Measurements from ENCODE around the gene RGS9. TPM values are rescaled to one million over a fixed set of nuclear protein-coding genes. Genes with fewer than 3 reads are reported as not detected.

The RGS9 gene
- total and polyA plus RNA-seq, 2 of the 13 experiments (the other 11 are each of a cell fraction or from before 2014, with no cell fraction given): 0.44 to 0.74 TPM

DNA sequence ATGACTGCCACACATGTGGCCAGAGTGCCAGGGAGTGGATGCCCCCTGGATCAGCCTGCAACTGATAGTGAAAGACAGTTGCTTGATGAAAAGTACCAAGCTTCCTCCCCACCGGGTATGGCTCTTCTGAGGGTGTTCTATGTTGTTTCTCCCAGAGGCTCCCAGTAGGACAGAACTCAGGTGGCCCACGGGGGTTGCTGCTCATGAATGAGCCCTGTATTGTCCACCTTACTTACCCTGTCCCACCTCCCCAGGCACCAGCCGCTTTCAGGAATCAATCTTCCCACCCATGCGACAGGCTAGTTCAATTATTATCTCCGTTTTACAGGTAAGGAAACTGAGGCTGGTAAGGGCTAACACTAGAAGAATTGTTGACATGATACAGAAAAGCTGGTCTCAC, 34.9 kb upstream of the RGS9 start (continued):
- TF ChIP-seq, protein P1, sequence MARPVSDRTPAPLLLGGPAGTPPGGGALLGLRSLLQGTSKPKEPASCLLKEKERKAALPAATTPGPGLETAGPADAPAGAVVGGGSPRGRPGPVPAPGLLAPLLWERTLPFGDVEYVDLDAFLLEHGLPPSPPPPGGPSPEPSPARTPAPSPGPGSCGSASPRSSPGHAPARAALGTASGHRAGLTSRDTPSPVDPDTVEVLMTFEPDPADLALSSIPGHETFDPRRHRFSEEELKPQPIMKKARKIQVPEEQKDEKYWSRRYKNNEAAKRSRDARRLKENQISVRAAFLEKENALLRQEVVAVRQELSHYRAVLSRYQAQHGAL (CRISPR knock-in tag; IDR thresholded peaks at IDR 0.05; ENCODE audit: not compliant biosample characterization): no peak
- TF ChIP-seq PHF8 (CRISPR knock-in tag; IDR thresholded peaks at IDR 0.05) (no peak), ZNF17 (CRISPR knock-in tag; IDR thresholded peaks at IDR 0.05) (no peak), IKZF4 (CRISPR knock-in tag; IDR thresholded peaks at IDR 0.05; ENCODE audit: borderline replicate concordance, low read depth, not compliant biosample characterization) (no peak), CC2D1A (CRISPR knock-in tag; IDR thresholded peaks at IDR 0.05) (no peak), FOXP1 (IDR thresholded peaks at IDR 0.05) (no peak), FOXP1 (CRISPR knock-in tag; IDR thresholded peaks at IDR 0.05) (no peak), THYN1 (CRISPR knock-in tag; IDR thresholded peaks at IDR 0.05; ENCODE audit: borderline replicate concordance, low read depth) (no peak)
- TF ChIP-seq, protein P2, sequence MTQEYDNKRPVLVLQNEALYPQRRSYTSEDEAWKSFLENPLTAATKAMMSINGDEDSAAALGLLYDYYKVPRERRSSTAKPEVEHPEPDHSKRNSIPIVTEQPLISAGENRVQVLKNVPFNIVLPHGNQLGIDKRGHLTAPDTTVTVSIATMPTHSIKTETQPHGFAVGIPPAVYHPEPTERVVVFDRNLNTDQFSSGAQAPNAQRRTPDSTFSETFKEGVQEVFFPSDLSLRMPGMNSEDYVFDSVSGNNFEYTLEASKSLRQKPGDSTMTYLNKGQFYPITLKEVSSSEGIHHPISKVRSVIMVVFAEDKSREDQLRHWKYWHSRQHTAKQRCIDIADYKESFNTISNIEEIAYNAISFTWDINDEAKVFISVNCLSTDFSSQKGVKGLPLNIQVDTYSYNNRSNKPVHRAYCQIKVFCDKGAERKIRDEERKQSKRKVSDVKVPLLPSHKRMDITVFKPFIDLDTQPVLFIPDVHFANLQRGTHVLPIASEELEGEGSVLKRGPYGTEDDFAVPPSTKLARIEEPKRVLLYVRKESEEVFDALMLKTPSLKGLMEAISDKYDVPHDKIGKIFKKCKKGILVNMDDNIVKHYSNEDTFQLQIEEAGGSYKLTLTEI (CRISPR knock-in tag; conservative IDR thresholded peaks at IDR 0.05): no peak

DNA sequence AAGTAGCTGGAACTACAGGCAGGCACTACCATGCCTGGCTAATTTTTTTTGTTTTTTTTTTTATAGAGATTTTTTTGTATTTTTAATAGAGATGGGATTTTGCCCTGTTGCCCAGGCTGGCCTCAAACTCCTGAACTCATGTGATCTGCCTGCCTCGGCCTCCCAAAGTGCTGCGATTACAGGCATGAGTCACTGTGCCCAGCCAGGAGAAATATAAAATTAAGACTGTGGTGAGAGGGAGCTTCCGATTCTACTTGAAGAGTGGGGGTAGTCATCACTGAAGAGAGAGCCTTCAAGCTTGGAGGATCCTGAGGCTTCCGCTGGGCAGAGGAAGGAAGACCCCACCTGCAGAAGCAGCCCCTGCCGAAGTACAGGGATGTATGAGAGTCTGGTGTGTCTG, 34.4 kb upstream of the RGS9 start:
- no peak overlapping the region for H3K9ac ChIP-seq (ENCODE audit: insufficient read depth, low read depth, low read length)
- ATAC-seq (no peak), FAIRE-seq (no peak), DNase-seq (ENCODE audit: low spot score) (no peak)
- H3K27me3 ChIP-seq (ENCODE audit: control insufficient read depth in 1 of 2, insufficient read depth in 2 of 2, low read length in 2 of 2): peaks cover 0 to 7% of the 10 kb centered on the region in 2 experiments; a peak in 3 of 5 replicates
- no peaks in the 10 kb centered on the region for H4K20me1 ChIP-seq (ENCODE audit: insufficient read depth, low read length)
- H3K79me2 ChIP-seq (ENCODE audit: insufficient read depth, low read length): no peaks in the 10 kb centered on the region
- H3K36me3 ChIP-seq (replicated peaks in 1 of 2; ENCODE audit: control insufficient read depth in 1 of 2, insufficient read depth in 2 of 2, low read length in 2 of 2): no peaks in the 10 kb centered on the region
- H2AFZ ChIP-seq (ENCODE audit: low read length): no peak overlapping the region
- ChIA-PET CTCF (ENCODE audit: low intra/inter-chr PET ratio, low total read pairs) (no interaction called here), POLR2A (interaction anchor here (1.2 kb wide), 1 partner anchor 46 kb away, joined by 5 read pairs; the partner anchor contains the start of gene GNA13)
- no peaks in the 10 kb centered on the region for H3K9me3 ChIP-seq (ENCODE audit: low read length)
- H3K4me3 ChIP-seq (replicated peaks in 1 of 3; ENCODE audit: insufficient read depth in 1 of 3, low read depth in 2 of 3, low read length in 3 of 3): no peak overlapping the region
- H3K27ac ChIP-seq (ENCODE audit: extremely low read length, insufficient read depth, low read length): no peak overlapping the region
- peaks cover 12% of the 10 kb centered on the region for H3K4me1 ChIP-seq (ENCODE audit: insufficient read depth, low read length)
- in situ Hi-C loops (cut with HindIII; ENCODE audit: extremely low pct_ligation_motif_present, low pct_unique_long_range_greater_than_20kb) (no loop called here), intact Hi-C loops (cut with micrococcal nuclease; ENCODE audit: unreplicated experiment) (loop anchor here (5.0 kb wide), 3 partner anchors 40 to 135 kb away; no protein-coding TSS in a partner anchor)
- BruUV-seq (replicated peaks): no TSS peak
- TF ChIP-seq ZFP36 (IDR thresholded peaks at IDR 0.05; ENCODE audit: borderline replicate concordance, low read depth, low read length, partially characterized antibody) (no peak), ZNF550 (CRISPR knock-in tag; IDR thresholded peaks at IDR 0.05; ENCODE audit: borderline replicate concordance) (no peak)
- H3K4me2 ChIP-seq (ENCODE audit: low read depth, low read length): no peak overlapping the region
- WGBS (ENCODE audit: low lambda C conversion rate): 54% methylated on average over 5 of the region's 5 CpGs

All from HepG2 (cell line).